G401 (cell line): Measurements from ENCODE around the gene KCNK3. TPM values are rescaled to one million over a fixed set of nuclear protein-coding genes. Genes with fewer than 3 reads are reported as not detected.
"Not testable (repeated sequence)": the region's sequence is repeated elsewhere in the genome, so short reads cannot be mapped to it uniquely, and the experiment has no call there.

Experiments used
- DNase-seq: peaks from one replicate; pipeline ENCODE4 v3.0.0-alpha.2; 2015; ENCODE audit warnings: low spot score
- in situ Hi-C: cut with HindIII; loops from 2 replicates; pipeline ENCODE4 v1.10.0; 2016; ENCODE audit warnings: low sequenced_read_pairs, mixed read lengths
- total RNA-seq: library from RNA; depleted of rRNA; stranded (reverse); fragments of >200 nt; shearing (Covaris generic); gene quantifications from 2 replicates; pipeline ENCODE4 v1.2.3, GENCODE V29; 2014; rRNA removed

The KCNK3 gene
- not detected in 2 replicates for total RNA-seq

- DNase-seq = peak; percentile 75
- in situ Hi-C loops = no loop called here
Measured at GRCh38 chr2:26692279-26692896, at the start of gene KCNK3. Gene KCNK3, plus strand, starts transcription at chr2:26692722. Its CDS starts 154 bp downstream, at chr2:26692876.

- no peak for DNase-seq
- in situ Hi-C loops = no loop called here
Measured at GRCh38 chr2:26644188-26644835, 48.2 kb upstream of the KCNK3 start.

DNA sequence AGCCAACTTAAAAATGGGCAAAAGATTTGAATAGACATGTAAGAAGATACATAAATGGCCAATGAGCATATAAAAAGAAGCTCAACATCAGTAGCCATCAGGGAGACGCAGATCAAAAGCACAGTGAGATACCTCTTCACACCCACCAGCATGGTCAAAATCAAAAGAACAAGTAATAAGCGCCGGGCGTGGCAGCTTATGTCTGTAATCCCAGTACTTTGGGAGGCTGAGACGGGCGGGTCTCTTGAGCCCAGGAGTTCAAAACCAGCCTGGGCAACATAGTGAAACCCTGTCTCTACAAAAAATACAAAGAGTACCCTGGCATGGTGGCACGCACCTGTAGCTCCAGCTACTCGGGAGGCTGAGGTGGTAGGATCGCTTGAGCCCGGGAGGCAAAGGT is 46.8 kb upstream of the KCNK3 start:
- no peak for DNase-seq
- in situ Hi-C loops = no loop called here

GRCh38 chr2:26646986-26647672 is 45.4 kb upstream of the KCNK3 start:
- DNase-seq = no peak
- in situ Hi-C loops = no loop called here

DNA sequence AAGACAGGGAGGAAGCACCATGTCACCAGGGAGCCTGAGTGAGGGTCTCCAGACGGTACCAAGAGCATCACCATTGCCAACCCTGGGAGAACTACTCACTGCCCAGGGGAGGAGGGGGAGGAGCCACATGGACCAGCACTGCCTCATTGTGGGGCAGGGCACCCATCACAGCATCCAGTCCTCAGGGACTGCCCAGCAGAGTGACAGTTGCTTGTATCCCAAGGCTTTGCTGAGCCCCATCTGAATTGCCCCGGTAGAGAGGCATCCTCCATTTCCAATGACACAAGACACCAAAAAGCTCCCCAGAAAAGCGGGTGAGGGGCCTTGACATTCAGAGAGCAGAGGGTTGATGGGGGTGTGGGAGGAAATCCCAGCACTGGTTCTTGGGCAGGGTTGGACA is 44.5 kb upstream of the KCNK3 start:
- DNase-seq = no peak
- in situ Hi-C loops = no loop called here

- in situ Hi-C loops = no loop called here
- DNase-seq = no peak
Measured at GRCh38 chr2:26648516-26648915, 44.0 kb upstream of the KCNK3 start.

DNA sequence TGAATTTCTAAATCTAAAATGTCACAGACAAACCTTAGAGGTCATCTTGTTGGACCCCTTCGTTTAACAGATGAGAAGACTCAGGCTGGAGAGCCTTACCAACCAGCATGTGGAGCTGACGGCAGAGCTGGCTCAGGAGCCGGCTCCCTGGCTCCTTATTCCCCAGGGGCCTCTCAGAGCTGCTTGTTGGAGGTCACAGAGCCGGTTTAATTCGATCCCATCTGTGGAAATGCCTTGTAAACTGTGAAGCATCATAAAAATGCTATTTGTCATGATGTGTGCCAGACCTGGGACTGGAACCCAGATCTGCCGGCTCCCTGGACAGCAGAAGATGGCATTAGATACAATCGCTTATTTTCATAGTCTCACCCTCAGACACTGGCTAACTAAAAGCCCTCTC is 43.2 kb upstream of the KCNK3 start:
- in situ Hi-C loops = no loop called here
- no peak for DNase-seq

DNA sequence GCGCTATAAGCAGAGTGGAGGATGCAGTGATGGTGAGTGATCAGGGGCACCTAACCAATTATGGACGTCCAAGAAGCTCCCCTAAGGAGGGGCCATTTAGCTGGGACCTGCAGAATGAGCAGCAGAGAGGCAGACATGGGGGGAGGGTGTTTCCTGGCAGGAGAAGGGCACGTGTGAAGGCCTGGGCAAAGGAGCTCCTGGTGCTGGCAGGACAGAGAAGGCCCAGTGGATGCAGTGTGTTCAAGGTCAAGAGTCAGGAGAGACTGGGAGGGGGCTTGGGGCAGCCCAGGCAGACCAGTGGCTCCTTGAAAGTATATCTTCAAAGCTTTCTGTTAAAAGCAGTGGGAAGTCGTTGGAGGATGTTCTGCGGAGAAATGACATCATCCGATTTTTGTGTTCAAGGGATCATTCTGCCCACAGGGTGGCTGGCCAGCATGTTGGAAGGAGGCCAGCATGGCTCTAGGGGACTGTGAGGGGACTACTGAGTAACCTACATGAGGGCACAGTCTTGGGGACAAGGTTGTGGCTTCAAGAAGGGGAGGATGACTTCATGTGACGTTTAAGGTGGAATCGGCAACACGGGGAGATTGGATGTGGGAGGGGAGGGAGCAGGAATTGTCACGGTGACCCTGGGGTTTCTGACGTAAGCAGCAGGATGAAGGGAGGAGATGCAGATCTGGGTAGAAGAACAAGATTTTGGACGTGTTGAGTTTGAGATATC is 42.4 kb upstream of the KCNK3 start:
- DNase-seq = no peak
- in situ Hi-C loops = no loop called here

- in situ Hi-C loops = no loop called here
- DNase-seq = no peak
Measured at GRCh38 chr2:26650713-26651469, 41.6 kb upstream of the KCNK3 start.

DNA sequence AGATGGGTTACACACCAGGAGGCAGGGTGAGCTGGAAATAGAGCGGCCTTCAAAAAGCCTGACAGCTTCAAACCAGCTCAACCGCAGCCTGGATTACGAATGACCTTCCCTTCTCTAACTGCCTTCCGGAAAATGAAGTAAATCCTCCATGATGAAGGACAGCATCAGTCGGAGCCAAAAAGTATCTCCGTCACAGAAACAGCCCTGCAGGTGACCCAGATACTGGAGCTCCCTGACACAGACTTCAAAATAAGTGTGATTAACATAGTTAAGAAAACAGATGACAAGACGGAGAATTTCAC is 41.1 kb upstream of the KCNK3 start:
- in situ Hi-C loops = no loop called here
- DNase-seq = no peak

- in situ Hi-C loops = no loop called here
- DNase-seq = no peak
Measured at GRCh38 chr2:26651799-26652198, 40.7 kb upstream of the KCNK3 start.

GRCh38 chr2:26652361-26653041 is 40.0 kb upstream of the KCNK3 start:
- in situ Hi-C loops = no loop called here
- DNase-seq = no peak

DNA sequence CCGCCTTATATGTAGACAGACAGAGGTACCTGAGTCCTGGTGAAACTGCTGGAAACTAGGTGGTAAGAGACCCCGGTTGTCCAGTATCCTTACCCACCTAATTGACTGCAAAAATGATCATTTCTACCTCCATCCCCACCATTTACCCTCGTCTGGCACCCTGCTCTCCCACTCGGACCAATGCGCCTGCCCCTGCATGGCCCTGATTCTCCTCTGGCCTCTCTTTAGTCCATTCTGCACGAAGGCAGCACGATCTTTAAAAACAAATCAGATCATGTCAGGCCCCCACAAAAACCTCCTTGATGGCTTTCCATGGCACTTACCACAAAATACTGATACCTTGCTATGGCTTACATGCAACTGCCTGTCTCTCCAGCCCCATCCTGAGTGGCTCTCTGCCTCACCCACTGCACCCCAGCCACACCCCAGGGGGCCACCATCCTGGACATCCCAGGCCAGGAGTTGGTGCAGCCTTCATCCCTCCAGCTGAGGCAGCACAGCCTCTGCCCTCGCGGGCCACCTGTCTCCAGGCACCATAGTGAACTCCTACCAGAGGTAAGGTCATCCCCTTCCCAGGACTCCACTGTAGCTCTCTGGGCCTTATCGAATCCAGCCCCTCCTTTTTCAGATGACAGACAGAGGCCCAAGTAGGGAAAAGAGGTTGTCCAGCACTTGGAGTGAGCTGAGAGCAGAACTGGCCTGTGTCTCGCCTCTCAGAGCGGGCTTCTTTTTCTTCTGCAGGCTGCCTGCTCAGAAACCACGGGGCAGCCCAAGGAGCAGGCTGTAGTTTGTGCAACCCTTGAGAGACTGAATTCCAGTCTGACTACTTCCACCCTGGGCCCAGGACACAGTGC is 39.1 kb upstream of the KCNK3 start:
- in situ Hi-C loops = no loop called here
- no peak for DNase-seq

- DNase-seq = no peak
Measured at GRCh38 chr2:26654061-26654340, 38.5 kb upstream of the KCNK3 start.

GRCh38 chr2:26655120-26655519 is 37.4 kb upstream of the KCNK3 start:
- in situ Hi-C loops, DNase-seq: not testable (repeated sequence)

More at GRCh38 chr2:26654061-26654340, 38.5 kb upstream of the KCNK3 start:
- in situ Hi-C loops = no loop called here

DNA sequence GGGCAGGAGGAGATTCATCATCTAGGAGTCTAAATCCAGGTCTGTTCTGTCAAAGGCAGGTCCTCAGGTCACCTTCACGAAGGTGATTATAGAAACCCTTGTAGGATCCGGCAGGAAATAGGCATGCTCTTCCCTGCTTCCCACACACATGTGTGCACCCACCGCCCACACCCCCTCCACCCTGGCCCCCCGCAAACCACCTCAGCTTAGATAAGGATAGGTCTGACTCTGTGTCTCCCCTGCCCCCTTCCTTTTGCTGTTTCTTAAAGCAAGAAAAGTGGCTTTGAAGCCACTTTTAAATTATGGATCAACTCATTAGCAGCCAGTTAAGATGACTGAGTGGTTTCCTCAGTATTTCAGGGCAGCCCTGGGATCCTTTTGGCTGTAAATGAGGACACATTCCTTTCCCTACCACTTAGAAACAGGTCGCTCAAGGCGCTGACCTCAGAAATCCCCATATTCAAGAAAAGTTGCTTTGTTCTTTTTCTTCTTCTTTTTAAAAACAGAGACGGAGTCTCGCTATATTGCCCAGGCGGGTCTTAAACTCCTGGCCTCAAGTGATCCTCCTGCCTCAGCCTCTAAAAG is 36.8 kb upstream of the KCNK3 start:
- in situ Hi-C loops = no loop called here
- no peak for DNase-seq

DNA sequence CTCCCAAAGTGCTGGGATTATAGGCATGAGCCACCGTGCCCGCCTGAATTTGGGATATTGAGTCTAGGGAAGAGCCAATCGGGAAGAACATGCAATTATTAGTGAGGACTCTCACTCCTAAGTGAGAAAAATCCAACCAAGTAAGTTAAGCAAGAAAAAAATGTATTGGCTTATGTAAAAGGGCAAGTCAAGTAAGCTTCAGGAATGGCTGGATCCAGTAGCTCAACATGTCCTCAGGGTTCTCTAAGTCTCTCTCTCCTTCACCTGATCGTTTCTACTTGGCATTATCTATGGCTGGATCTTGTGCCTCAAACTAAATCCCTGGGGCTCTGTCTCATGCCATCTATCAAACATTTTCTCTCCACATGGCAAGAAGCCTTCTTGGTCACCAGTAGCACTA is 35.3 kb upstream of the KCNK3 start:
- in situ Hi-C loops = no loop called here
- DNase-seq = no peak
